Psoas muscle (tissue), 8 donors: ENCODE data around the gene COA1. TPM values are rescaled to one million over a fixed set of nuclear protein-coding genes. Genes with fewer than 3 reads are reported as not detected.

ENCODE experiments used
- ATAC-seq, 4 donors: fragments of 200-7000 bp; cut with Tn5 transposase; one replicate each; pipeline ENCODE4 v1.9.1; 2020; ENCODE audit warnings: moderate library complexity in 3 of 4, mild to moderate bottlenecking in 2 of 4
- DNase-seq, 2 donors: peaks; one replicate each; pipeline ENCODE4 v3.0.0-alpha.2; 2020
- H3K27ac ChIP-seq: fragments of 200-600 bp; one replicate; pipeline ENCODE4 v1.8.0; 2022
- H3K27me3 ChIP-seq, 3 donors: fragments of 200-600 bp in 1 of 3; one replicate each; pipeline versions ENCODE4 v1.6.1 to v1.8.0; 2013 to 2022; ENCODE audit warnings: low read length in 2 of 3, mild to moderate bottlenecking in 2 of 3, moderate library complexity in 1 of 3; ENCODE audit not compliant: insufficient read depth in 3 of 3
- H3K36me3 ChIP-seq, 2 donors: fragments of 200-600 bp in 1 of 2; one replicate each; pipeline versions ENCODE4 v1.6.1 to v1.8.0; 2013 to 2022; ENCODE audit warnings: low read depth in 1 of 2, mild to moderate bottlenecking in 1 of 2, moderate library complexity in 1 of 2; ENCODE audit not compliant: insufficient read depth in 1 of 2
- H3K4me1 ChIP-seq: fragments of 200-600 bp; one replicate; pipeline ENCODE4 v1.8.0; 2022
- H3K4me3 ChIP-seq: fragments of 200-600 bp; one replicate; pipeline ENCODE4 v1.8.0; 2022; ENCODE audit warnings: mild to moderate bottlenecking
- H3K9me3 ChIP-seq: fragments of 200-600 bp; one replicate; pipeline ENCODE4 v1.8.0; 2022
- CTCF ChIP-seq: fragments of 200-600 bp; IDR thresholded peaks from one replicate; pipeline ENCODE4 v1.8.0; 2022; ENCODE audit warnings: antibody characterized with exemption
- WGBS, 3 donors: extraction: QIAGEN DNeasy Blood & Tissue Kit; methylation state at CpG; one replicate each; pipeline versions ENCODE4 v1.1.6 to v1.1.7; 2013; 5-methylcytosine and 5-hydroxymethylcytosine counted together
- intact Hi-C, 2 donors: fragments of 100-400 bp; cut with DNase I; formaldehyde crosslinking; loops; one replicate each; pipeline versions ENCODE4 v1.11.0 to v1.14.2; 2022
- polyA plus RNA-seq, 3 donors: library from polyadenylated mRNA; stranded (reverse); fragments of 200-250 nt; gene quantifications; one replicate each; pipeline ENCODE4 v1.2.3, GENCODE V29; 2013
- total RNA-seq, 4 donors: library from RNA; stranded (reverse); fragmentation: NEBNext Ultra II Directional in 2 of 4; extraction: Animal tissue kit (Norgen Biotek cat#: 25700) in 2 of 4; gene quantifications; one replicate each; pipeline versions ENCODE4 v1.2.1 to v1.2.4, GENCODE V29; 2021 to 2023
- donor health status: healthy with polysubstance abuse.
- donor health status: DM: no; HTN: no; CAD: no; lungs with moderate emphysema.
- donor health status: Bipolar disorder and iron deficiency.
- donor health status: healthy.
- donor health status: DM: yes; HTN: yes; CAD: no.
- donor health status: DM: no; HTN: no; CAD: no.
- donor health status: DM: no; HTN: no; CAD: no.
- donor health status: DM: yes; HTN: yes; CAD: no.

The COA1 gene
- total and polyA plus RNA-seq, 7 donors, result 41.5 to 74.9 (median 60.5) TPM

GRCh38 chr7:43703573-43703972 lies 25.8 kb downstream of the COA1 start:
- 93 to 100% (median 94%) methylated on average over 1 of the region's 1 CpG for WGBS, 3 donors
- Histone ChIP-seq H3K27ac (no peak overlapping the region), H3K4me3 (no peak overlapping the region), H3K9me3 (no peaks in the 10 kb centered on the region), H3K4me1 (peaks cover 12% of the 10 kb centered on the region), H3K36me3 (no peaks in the 10 kb centered on the region), H3K27me3 (no peaks in the 10 kb centered on the region)
- intact Hi-C loops, result loop anchor here in 1 of 2 donors (5.0 kb wide), 1 partner anchor 121 kb away; the partner anchor contains the start of gene STK17A
- no peak for TF ChIP-seq CTCF
- ATAC-seq, result no peak
- no peak for DNase-seq

- 82 to 88% (median 88%) methylated on average over 1 of the region's 1 CpG for WGBS, 3 donors
- no peaks in the 10 kb centered on the region for H3K9me3 ChIP-seq
- H3K36me3 ChIP-seq, result no peaks in the 10 kb centered on the region
- no peak for DNase-seq
- peaks cover 13% of the 10 kb centered on the region for H3K4me1 ChIP-seq
- H3K4me3 ChIP-seq, result no peak overlapping the region
- TF ChIP-seq CTCF, result no peak
- ATAC-seq, result no peak
- H3K27me3 ChIP-seq, result no peaks in the 10 kb centered on the region
- intact Hi-C loops, result loop anchor here in 1 of 2 donors (5.0 kb wide), 1 partner anchor 121 kb away; the partner anchor contains the start of gene STK17A
- no peak overlapping the region for H3K27ac ChIP-seq
Measured at GRCh38 chr7:43702974-43703373, 26.3 kb downstream of the COA1 start.

DNA sequence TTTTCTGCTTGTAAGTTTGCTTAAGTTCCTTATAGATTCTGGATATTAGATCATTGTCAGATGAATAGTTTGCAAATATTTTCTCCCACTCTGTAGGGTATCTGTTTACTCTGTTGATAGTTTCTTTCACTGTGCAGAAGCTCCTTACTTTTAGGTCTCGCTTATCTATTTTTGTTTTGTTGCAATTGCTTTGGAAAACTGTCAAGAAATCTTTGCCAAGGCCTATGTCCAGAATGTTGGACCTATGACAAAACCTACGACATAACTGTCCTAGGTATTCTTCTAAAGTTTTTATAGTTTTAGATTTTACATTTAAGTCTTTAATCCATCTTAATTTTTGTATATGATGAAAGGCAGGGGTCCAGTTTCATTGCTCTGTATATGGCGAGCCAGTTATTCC lies 27.4 kb downstream of the COA1 start:
- H3K4me1 ChIP-seq, result peaks cover 21% of the 10 kb centered on the region
- no peaks in the 10 kb centered on the region for H3K27me3 ChIP-seq
- TF ChIP-seq CTCF, result no peak
- no peaks in the 10 kb centered on the region for H3K9me3 ChIP-seq
- DNase-seq (no peak), ATAC-seq (peak in 2 of 4 donors; percentile 16 to 33)
- H3K4me3 ChIP-seq, result no peak overlapping the region
- no peak overlapping the region for H3K27ac ChIP-seq
- H3K36me3 ChIP-seq, result no peaks in the 10 kb centered on the region
- intact Hi-C loops, result loop anchor here in 1 of 2 donors (5.0 kb wide), 1 partner anchor 120 kb away; the partner anchor contains the start of gene STK17A
- 40 to 46% (median 44%) methylated on average over 3 of the region's 3 CpGs for WGBS, 3 donors

DNA sequence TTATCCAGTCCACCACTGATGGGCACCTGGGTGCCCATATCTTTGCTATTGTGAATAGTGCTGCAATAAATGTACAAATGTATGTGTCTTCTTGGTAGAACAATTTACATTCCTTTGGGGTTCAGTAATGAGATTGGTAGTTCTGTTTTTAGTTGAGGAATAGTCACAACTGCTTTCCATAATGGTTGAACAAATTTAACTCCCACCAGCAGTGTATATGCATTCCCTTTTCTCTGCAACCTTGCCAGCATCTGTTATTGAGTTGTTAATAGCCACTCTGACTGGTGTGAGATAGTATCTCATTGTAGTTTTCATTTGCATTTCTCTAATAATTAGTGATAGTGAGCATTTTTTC lies 27.8 kb downstream of the COA1 start:
- intact Hi-C loops, result loop anchor here in 1 of 2 donors (5.0 kb wide), 1 partner anchor 119 kb away; the partner anchor contains the start of gene STK17A
- TF ChIP-seq CTCF, result no peak
- H3K4me1 ChIP-seq, result peaks cover 21% of the 10 kb centered on the region
- no peaks in the 10 kb centered on the region for H3K9me3 ChIP-seq
- no peak overlapping the region for H3K27ac ChIP-seq
- H3K4me3 ChIP-seq, result no peak overlapping the region
- H3K36me3 ChIP-seq, result no peaks in the 10 kb centered on the region
- no peaks in the 10 kb centered on the region for H3K27me3 ChIP-seq
- DNase-seq (no peak), ATAC-seq (no peak)
